Stimulated activated CD4-positive, alpha-beta T cell treated with anti-CD3 and anti-CD28 coated beads, Interleukin-2, amount 100 ng/mL, for 24 hours (primary cell): ENCODE measurements around the gene ISG20.
A peak's percentile ranks its signal among the peaks of the same experiment; 100 is the strongest.

ENCODE experiments used
- DNase-seq, 2 donors: peaks; one replicate each; pipeline ENCODE4 v3.0.0-alpha.2; 2020

The ISG20 gene

DNA sequence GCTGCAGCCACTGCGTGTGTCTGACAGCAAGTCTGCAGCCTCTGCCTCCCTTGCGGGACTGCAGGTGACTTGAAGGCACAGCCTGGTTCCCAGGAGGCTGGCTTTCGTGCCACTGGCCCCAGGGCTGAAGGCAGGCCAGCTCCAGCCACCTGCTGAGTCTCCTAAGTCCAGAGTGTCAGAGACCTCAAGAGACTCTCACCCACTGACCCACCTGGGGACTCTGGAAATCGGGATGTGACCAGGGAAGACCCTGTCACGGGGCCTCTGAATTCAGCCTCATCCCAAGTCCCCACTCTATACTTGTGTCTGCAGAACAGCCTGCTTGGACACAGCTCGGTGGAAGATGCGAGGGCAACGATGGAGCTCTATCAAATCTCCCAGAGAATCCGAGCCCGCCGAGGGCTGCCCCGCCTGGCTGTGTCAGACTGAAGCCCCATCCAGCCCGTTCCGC is 16.3 kb downstream of the ISG20 start:
- peak in 1 of 2 donors; percentile 16 for DNase-seq

DNA sequence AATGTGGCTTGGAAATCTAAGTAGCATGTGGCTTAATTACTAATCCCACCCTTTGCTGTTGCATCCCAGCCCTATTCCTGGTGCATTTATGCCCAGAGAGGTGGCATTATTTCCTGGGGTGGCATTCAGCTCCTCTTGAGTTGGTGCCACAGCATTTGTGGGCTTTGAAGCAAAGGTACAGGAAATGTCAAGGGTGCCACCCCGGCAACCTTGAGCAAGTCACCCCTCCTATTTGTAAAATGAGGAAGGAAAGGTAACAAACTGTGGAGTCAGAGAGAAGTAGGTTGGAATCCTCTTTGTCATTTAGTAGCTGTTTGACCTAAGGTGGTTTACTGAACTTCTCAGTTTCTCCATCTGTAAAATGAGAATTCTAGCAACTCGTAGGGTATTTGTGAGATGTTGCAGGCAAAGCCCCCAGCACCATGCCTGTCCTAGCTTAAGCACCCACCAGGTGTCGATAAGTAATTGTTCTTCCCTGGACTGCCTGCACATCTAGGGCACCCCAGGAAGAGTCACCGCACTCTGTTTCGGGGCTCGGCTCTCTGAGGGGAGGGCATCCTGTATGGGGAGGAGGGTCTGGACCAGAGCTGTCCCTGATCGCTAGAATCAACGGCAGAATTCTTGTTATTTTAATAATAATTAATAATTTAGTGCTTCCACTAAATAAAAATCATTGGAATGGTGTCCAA is 17.1 kb downstream of the ISG20 start:
- no peak for DNase-seq

DNA sequence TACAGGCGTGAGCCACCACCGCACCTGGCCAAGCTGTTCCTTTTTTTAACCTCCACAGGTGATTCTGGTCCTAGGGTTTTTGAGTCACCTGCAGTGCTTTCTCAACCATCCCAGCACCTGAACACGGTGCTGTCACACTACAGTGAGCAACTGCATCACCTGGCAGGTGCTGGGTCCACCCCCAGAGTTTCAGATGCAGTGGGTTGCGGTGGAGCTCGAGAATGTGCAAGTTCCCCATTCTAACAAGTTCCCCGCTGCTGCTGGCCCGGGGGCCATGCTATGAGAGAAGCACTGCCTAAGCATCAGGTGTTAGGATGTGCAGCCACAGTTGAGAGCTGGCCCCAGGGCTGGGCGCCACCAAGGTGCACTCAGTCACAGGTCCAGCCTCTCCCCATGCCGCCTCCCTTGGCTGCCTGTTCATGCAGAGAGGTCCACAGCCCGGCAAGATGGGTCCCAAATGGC is 18.0 kb downstream of the ISG20 start:
- DNase-seq: no peak

DNA sequence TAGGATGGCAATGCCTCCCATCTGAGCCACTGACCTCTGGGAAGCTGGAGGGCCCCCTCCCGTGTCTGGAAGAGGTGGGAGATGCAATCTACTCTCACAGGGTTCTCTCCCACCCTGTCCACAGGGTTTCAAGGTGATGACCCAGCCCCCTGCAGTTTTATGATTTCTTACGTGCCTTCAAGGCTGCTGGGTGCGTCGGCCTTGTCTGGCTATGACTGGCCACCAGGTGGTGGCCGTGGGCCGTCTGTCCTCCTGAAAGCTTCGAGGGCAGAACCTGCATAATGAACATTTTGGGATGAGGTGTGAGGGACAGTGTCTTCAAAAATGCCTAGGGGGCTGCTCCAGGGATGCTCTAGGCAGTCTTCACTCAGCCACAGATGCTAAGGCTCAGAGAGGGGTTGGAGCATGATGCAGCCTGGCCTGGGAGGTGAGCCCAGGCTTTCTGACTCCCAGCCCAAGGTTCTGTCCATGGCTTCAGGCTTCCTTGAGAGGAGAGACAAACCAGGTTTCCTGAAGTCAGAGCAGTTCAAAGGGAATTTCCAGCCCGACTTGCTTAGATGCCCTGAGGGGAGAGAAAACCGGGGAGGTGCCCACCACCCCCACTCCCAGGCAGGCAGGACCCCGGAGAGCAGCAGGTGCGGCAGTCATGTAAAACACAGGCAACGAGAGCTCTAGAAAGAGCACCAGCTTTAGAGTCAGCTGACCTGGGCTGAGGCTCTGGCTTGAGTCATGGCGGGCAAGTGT is 18.7 kb downstream of the ISG20 start:
- DNase-seq: no peak

DNA sequence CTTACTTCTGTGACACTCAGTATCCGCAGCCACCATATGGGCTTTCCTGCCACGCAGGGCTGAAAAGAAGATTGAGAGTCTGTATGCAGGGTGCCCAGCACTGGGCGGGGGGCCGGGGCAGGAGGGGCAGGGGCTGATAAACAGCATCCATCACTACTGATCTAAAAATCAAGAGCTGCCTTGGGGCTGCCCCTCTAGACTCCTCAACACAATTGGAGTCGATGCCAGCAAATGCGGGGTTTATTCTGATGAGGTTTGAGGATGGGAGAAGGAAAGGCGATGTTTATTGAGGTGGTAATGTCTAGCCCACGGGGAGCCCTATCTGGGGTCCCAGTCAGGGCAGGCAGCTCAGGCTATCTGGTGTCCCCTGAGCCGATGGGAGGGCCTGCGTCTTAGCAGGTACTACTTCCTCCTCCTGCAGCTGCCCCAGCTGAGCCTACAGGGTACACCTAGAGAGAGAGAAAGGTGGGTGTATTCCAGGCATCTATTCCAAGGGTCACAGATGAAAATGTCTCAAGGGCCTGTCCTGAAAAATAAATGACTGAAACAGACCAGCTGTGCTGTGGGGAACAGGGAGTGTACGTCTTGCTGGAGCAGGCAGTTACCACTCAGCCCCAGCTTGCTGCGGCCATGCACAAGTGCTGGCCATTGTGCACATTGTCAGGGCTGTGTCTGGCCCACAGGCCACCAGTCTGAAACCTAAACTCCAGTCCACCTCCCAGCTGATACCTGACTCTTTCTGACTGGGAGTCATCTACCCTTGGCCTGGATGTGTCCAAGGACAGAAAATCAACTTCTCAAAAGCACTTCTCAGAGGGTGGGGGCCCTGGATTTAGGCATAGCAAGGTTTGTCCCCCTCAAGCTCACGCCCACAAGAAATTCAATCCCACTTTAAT is 19.5 kb downstream of the ISG20 start:
- DNase-seq: no peak

DNA sequence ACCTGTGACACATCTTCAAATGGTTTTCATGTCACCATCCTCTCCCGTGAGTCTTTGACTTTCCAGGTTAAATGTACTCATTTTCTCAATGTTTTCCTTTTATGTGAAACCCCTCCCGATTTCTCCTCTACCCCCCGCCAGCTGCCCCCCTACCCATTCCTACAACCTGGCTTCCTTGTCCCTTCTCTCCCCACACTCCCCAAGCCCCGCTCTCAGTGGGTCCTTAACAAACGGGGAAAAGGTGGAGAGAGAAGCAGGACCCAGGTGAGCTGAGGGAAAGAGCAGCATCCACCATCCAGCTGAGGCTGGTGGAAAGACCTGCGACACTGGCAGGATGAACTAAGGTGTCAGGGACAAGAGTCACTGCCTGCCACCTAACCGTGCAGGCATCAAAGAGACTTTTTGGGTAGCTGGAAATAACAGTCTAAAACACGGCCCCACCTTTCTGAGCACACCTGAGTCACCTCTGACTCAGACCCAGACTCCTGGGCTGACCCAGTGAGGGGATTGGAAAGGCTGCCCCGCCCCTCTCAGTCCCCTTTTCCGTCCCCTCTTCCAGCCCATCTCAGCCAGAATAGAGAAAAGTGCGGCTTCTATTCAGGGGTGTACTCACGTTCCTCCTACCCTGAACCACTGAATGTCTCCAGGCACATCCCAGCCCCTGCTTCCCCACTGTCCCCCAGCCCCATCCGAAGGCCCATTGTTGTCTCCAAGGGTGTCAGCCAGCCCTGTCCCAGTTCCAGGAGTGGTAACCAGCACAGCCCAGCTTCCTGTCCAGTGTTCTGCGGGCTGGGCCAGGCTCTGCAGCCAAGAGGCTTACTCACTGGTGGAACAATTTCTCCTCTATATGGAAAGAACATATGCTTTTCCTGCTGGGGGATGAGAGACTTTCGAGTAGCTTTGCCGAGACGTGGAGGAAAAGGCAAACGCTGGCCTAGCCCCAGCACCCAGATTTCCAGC is 20.4 kb downstream of the ISG20 start:
- DNase-seq: no peak

DNA sequence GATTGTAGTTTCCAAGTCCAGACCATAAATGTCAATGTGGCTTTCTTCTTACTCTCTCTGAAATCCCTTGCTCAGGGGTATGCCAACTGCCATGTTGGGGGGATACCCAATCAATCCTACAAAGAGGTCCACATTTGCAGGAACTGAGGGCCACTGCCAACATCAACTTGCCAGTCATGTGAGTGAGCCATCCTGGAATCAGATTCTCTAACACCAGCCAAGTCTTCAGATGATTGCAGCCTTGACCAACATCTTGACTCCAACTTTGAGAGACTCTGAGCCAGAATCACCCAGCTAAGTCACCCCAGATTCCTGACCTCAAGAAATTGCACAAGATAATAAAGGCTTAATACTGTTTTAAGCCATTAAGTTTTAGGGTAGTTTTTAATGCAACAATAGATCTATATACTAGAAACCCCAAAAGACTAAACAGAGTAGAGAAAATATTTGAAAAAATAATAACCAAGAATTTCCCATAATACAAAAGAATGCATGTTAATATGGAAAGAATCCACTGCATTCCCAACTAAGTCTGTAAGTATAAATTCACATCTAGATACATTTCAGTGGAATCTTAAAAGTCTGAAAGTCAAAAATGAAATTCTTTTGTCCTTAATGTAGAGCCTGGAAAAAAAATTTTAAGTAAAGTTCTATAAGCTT is 22.4 kb downstream of the ISG20 start:
- DNase-seq: no peak

DNA sequence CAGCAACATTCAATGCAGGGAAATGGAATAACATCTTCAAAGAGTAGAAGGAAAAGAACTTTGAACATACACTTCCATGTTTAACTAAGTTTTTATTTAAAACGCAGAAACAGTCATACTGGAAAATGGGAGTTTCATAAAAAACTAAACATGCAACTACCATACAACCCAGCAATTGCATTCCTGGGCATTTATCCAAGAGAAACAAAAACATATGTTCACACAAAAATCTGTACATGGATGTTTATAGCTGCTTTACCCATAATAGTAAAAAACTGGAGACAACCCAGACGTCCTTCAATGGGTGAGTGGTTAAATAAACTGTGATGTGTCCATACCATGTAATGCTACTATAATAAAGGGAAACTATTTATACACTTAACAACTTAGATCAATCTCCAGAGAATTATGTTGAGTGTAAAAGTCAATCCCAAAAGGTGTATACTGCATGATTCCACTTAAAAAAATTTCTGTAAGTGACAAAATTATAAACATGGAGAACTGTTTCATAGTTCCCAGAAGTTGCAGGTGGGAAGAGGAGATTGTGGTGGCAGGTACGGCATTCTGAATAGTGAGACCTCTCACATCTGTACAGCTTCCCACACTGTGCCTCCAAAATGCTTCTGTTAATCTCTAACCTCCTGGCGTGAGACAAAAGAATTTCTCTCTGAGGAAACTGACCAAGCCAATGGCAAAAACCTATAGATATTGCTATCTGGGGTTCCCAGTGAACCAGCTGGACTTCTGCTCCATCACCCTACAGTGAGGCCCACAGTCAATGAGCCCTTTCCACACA is 23.1 kb downstream of the ISG20 start:
- DNase-seq: no peak

DNA sequence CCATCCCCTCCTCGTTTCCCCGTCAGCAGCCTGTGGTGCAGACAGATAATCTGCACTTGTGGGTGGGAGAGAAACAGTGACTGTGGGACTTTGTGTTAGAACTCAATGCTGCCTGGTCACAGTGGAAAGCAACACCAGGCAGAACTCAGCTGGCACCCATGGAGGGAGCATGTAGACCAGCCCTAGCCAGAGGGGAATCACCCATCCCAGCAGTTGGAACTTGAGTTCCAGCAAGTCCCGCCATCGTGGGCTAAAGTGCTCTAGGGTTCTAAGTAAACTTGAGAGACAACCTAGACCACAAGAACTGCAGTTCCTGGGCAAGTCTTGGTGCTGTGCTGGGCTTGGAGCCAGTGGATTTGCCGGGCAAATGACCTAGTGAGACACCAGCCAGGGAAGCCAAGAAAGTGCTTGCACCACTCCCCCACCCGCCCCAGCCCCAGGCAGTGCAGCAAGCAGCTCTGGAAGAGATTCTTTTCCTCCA is 24.4 kb downstream of the ISG20 start:
- no peak for DNase-seq

DNA sequence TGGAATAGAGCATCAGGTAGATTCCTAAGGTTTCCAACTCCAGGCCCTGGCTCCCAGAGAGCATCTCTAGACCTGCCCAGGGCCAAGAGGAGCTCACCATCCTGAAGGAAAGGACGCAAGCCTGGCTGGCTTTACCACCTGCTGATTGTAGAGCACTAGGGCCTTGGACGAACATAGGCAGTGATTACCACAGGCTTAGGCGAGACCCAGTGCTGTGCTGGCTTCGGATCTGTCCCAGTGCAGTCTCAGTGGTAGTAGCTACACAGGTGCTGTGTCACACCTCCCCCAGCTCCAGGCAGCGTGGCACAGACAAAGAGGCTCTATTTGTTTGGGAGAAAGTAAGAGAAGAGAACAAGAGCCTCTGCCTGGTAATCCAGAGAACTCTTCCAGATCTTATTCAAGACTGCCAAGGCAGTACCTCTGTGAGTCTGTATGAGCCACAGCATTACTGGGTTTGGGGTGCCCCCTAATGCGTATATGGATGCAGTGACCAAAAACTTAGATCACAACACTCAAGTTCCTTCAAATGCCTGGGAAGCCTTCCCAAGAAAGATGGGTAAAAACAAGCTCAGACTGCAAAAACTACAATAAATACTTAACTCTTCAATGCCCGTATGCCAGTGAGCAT is 25.4 kb downstream of the ISG20 start:
- DNase-seq: peak; percentile 33 to 49

DNA sequence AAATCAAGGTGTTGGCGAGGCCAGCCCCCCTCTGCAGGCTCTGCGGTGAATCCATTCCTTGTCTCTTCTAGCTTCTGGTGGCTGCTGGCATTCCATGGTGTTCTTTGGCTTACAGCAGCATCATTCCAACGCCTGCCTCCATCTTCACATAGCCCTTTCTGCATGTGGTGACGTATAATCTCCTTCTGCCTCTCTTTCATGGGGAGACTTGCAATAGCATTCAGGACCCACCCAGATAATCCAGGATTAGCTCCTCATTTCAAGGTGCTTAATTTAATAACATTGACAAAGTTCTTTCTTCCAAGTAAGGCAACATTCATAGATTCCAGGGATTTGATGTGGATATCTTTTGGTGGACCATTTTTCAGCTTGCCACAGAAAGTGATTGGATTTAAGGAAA is 35.8 kb downstream of the ISG20 start:
- DNase-seq: no peak

DNA sequence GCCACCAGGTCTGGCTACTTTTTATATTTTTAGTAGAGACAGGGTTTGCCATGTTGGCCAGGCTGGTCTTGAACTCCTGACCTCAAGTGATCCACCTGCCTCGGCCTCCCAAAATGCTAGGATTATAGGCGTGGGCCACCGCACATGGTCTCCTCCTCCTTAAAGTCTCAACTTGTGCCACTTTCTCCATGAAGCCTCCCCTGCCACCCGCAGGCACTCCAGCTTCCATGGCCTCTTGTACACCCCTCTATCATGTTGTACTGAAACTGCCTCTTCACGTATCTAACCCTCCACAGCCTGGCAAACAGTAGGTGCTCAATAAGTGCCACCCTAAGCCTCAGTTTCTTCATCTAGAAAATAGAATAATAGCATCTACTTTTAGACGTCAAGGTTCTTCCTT is 39.9 kb downstream of the ISG20 start:
- DNase-seq: no peak

DNA sequence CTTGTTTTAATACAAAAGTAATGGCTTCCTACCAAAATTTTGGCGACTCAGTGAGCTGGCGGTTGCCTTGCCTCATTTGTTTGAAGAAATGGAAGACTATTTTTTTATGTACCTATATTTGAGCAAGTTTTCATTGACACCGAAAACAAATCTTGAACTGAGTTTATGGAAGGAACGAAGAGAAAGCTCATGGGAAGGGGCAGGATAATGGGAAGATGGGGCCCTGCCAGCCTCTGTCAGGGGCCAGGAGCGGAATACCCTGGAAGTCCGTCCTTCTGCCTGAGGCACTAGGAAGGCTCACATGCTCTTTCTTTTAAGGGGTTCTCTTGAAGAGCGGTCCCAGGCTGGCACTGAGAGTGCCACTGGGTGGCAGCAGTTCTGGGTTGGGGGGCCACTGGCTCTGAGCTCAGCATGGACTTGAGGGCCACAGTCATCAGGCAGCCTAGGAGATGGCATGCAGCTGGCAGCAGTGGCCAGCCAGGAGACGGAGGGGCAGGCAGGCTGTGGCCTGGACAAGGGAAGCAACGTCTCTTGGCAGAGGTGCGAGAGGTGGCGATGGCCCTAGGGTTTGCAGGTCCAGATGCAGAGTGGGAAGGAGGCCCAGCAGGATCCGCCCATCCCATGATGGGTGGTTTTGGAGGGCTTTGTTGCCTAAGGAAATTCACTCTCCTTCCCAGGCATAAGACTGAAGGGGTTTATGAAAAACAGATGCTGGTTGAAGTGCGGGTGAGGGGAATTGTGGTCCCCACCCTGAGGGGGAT is 41.6 kb downstream of the ISG20 start:
- no peak for DNase-seq

DNA sequence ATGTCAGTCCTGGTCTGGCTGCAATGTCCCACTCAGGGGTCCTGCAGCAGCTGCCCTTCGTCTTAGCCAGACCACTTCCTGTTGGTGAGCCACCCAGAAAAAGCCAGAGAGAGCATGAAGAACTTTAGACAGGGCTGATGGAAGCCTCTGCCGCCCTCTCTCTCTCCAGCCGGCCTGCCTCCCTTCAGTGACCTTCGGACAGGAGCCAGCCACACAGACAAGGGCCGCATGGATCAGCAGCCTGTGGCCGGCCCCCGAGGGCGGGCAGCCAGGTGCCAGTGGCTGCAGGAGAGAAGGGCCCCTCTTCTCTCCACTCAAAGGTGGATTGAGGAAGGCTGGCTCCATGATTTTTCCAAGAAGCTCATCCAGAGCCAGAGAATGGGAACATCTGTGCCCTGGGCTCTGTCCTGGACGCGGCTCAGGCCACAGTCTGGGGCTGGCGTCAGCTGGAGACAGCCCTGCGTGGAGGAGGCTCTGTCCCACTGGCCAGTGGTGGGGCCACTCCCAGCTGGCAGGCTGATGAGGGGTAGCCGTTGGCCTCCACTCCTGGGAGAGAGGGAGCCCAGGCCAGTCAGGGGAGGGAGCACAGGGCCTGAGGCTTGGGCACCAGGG is 42.9 kb downstream of the ISG20 start:
- no peak for DNase-seq

DNA sequence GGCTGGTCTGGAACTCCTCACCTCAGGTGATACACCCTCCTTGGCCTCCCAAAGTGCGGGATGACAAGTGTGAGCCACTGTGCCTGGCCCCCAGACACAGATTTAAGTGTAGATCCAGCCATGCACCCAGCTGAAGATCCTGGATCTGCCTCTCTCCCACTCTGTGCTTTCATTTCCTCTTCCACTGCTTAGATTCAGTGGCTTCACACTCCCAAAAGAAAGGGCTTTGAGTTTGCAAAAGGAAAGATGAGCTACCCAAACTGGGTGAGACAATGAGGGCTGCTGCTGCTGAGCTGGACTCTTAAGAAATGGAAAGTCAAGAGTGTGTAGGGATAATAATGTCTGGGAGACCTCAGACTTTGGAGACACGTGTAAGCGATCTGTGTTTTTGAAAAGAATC is 45.5 kb downstream of the ISG20 start:
- DNase-seq: no peak

DNA sequence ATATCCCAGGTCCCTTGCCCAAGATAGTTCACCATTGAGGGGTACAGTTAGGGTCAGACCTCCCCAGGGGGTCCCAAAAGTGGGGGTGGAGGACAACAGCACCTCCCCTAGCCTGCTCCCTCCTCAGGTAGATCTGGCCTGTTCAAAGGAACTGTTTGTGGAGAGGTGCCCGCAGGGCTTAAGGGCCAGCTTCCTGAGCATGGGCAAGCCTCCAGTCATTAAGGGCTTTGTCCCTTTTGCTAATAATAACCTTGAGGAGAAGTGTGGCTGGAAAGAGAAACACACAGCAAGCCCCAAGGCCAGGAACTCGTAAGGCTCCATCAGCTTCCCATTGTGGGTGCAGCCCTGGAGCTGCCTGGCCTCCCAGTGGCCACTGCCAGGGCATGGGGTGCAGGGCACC is 47.4 kb downstream of the ISG20 start:
- DNase-seq: no peak

DNA sequence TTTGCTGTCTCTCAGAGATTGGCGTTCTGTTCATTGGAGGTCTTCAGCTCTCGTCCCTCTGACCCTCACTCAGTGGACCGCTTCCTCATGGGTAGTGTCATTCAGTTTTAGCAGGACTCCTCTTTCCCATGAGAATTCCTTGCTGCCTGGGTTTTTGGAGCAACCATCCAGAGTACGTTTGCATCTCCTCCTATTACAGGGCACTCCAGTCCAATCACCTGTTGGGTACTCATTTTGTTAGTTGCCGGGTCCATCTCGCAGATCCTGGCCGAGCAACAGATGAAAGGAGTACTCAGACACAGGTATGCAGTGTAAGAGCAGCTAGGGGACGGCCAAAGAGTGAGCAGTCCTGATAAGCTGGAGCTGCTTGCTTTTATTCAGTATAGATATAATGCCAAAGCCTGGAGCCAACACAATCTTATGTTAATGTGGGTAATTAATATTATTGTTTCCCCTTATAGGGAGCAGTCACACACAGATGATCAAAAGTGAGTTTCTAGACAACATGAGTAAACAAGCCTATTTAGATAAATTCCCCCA is 49.6 kb downstream of the ISG20 start:
- no peak for DNase-seq

DNA sequence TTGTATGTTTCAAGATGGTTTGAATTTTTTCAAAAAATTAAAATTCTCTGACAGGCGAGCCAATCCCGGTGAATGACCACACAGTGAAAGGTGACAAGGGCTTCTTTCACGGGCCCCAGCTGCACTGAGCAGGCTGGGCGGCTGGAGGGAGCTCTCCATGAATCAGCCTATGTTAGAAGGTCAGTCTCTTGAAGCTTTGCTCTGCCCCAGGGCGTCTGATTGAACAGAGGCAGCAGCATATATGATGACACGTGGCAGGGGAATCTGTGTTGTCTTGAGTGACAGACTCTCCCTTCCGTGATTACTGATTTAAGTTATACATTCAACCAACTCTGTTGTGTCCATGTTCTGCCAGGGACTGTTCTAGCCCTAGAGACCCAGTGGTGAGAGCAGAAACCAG is 51.5 kb downstream of the ISG20 start:
- DNase-seq: no peak

DNA sequence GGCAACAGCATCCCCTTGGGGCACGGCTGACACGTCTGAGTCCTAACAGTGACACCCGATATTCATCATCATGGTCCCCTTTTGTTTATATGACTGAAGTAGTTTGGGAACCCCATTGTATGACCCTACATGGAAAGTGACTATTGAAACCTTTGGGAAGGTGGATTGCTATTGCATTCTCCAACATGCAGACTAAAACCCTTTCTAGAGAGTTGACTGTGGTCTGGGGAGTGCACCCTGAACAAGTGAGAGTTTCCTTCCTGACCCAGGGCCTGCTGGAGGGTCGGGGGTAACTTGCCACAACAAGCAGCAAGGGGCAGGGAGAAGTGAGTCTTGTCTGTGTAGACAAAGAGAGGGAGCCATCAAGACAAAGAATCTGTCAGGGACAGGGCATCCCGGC is 54.4 kb downstream of the ISG20 start:
- no peak for DNase-seq
